ENCODE results near the gene TAF4B. TPM values are rescaled to one million over a fixed set of nuclear protein-coding genes. Genes with fewer than 3 reads are reported as not detected.

TAF4B gene
- total RNA-seq, 1 donor from 2014 or later: 1.5 TPM

GRCh38 chr18:26438980-26439379 is 212.7 kb downstream of the TAF4B start:
- Mint-ChIP-seq H3K9me3 (peaks cover 3% of the 10 kb centered on the region), H3K4me1 (peaks cover 27% of the 10 kb centered on the region), H3K27me3 (ENCODE audit: low read depth) (no peaks in the 10 kb centered on the region), H3K27ac (ENCODE audit: unreplicated experiment) (no peak overlapping the region), H3K36me3 (ENCODE audit: low read depth) (peaks cover 3% of the 10 kb centered on the region), H3K4me3 (no peak overlapping the region)
- DNase-seq (ENCODE audit: low read depth, low spot score): no peak
- no peak for TF ChIP-seq CTCF (conservative IDR thresholded peaks at IDR 0.05)

DNA sequence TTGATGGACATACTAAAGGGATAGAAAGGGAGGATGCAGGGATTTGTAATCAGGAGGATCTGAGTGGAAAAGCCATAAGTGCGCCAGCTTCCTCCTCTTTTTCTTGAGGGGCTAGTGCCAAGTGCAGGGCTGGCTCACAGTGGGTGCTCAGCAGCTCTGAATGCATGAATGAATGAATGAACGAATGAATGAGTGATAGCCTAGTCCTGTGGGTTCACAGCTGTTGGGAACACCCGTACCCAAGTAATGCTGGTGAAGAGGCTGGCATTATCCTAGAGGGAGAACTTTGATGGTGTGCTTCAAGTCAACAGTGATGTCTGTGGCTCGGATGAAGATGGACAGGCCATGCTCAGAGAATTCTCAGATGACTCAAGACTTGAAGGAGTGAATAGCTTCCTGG is 213.3 kb downstream of the TAF4B start:
- no peak for TF ChIP-seq CTCF (conservative IDR thresholded peaks at IDR 0.05)
- Mint-ChIP-seq H3K27me3 (ENCODE audit: low read depth) (no peaks in the 10 kb centered on the region), H3K4me3 (no peak overlapping the region), H3K9me3 (peaks cover 4% of the 10 kb centered on the region), H3K36me3 (ENCODE audit: low read depth) (peaks cover 4% of the 10 kb centered on the region), H3K27ac (ENCODE audit: unreplicated experiment) (no peak overlapping the region), H3K4me1 (peaks cover 27% of the 10 kb centered on the region)
- no peak for DNase-seq (ENCODE audit: low read depth, low spot score)

GRCh38 chr18:26440644-26441043 is 214.4 kb downstream of the TAF4B start:
- Mint-ChIP-seq H3K36me3 (ENCODE audit: low read depth) (peaks cover 4% of the 10 kb centered on the region), H3K27ac (ENCODE audit: unreplicated experiment) (peak overlapping the region; percentile 91), H3K27me3 (ENCODE audit: low read depth) (no peaks in the 10 kb centered on the region), H3K4me1 (peaks cover 33% of the 10 kb centered on the region), H3K9me3 (peaks cover 4% of the 10 kb centered on the region), H3K4me3 (no peak overlapping the region)
- no peak for DNase-seq (ENCODE audit: low read depth, low spot score)
- no peak for TF ChIP-seq CTCF (conservative IDR thresholded peaks at IDR 0.05)

Other genes with a start within 250 kb of the TAF4B start
- gene SS18, start 135.8 kb upstream of the TAF4B start, total RNA-seq: 81.4 and 85.6 TPM in 2 replicates
- not detected in 2 replicates for gene PSMA8, start 92.6 kb upstream of the TAF4B start, total RNA-seq

Data from neural crest cell (in vitro differentiated cells).